PC-9 (cell line): ENCODE measurements around the gene SERP2.

Experiments
- EZH2 ChIP-seq: fragments of 200-600 bp; sonication (generic); IDR thresholded peaks from 2 replicates; pipeline ENCODE4 v1.8.0; 2017; ENCODE audit warnings: antibody characterized with exemption, low read depth
- TF ChIP-seq, protein P1 (sequence below): fragments of 200-600 bp; sonication (generic); conservative IDR thresholded peaks from 2 replicates; pipeline ENCODE4 v1.6.1; 2017; ENCODE audit warnings: mixed run types, antibody characterized with exemption, mild to moderate bottlenecking, moderate library complexity

- no peak for TF ChIP-seq EZH2
- TF ChIP-seq, protein P1, sequence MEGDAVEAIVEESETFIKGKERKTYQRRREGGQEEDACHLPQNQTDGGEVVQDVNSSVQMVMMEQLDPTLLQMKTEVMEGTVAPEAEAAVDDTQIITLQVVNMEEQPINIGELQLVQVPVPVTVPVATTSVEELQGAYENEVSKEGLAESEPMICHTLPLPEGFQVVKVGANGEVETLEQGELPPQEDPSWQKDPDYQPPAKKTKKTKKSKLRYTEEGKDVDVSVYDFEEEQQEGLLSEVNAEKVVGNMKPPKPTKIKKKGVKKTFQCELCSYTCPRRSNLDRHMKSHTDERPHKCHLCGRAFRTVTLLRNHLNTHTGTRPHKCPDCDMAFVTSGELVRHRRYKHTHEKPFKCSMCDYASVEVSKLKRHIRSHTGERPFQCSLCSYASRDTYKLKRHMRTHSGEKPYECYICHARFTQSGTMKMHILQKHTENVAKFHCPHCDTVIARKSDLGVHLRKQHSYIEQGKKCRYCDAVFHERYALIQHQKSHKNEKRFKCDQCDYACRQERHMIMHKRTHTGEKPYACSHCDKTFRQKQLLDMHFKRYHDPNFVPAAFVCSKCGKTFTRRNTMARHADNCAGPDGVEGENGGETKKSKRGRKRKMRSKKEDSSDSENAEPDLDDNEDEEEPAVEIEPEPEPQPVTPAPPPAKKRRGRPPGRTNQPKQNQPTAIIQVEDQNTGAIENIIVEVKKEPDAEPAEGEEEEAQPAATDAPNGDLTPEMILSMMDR: no peak
These were observed 22.7 kb upstream of the SERP2 start for GRCh38 chr13:44350775-44351504.
